ENCODE measurements around the gene HECW1.
"Not testable (repeated sequence)": the region's sequence is repeated elsewhere in the genome, so short reads cannot be mapped to it uniquely, and the experiment has no call there.

Gene HECW1

GRCh38 chr7:43311694-43312093 is 199.2 kb downstream of the HECW1 start:
- no peak for DNase-seq

- DNase-seq = no peak
Observed at GRCh38 chr7:43313628-43314378, 201.4 kb downstream of the HECW1 start.

GRCh38 chr7:43314379-43315158 is 202.1 kb downstream of the HECW1 start:
- DNase-seq = no peak

GRCh38 chr7:43317075-43317474 is 204.6 kb downstream of the HECW1 start:
- DNase-seq = no peak

GRCh38 chr7:43318188-43318770 is 205.8 kb downstream of the HECW1 start:
- DNase-seq = no peak

GRCh38 chr7:43325595-43325994 is 213.1 kb downstream of the HECW1 start:
- no peak for DNase-seq

GRCh38 chr7:43328336-43328735 is 215.9 kb downstream of the HECW1 start:
- DNase-seq = no peak

- DNase-seq = no peak
Observed at GRCh38 chr7:43328785-43329380, 216.4 kb downstream of the HECW1 start.

GRCh38 chr7:43332193-43332796 is 219.8 kb downstream of the HECW1 start:
- DNase-seq = no peak

- DNase-seq = no peak
Observed at GRCh38 chr7:43337191-43337590, 224.7 kb downstream of the HECW1 start.

- DNase-seq = no peak
Observed at GRCh38 chr7:43337811-43338210, 225.4 kb downstream of the HECW1 start.

- no peak for DNase-seq
Observed at GRCh38 chr7:43341132-43341531, 228.7 kb downstream of the HECW1 start.

- not testable (repeated sequence) for DNase-seq
Observed at GRCh38 chr7:43343417-43343816, 231.0 kb downstream of the HECW1 start.

- not testable (repeated sequence) for DNase-seq
Observed at GRCh38 chr7:43345696-43346095, 233.2 kb downstream of the HECW1 start.

- DNase-seq = no peak
Observed at GRCh38 chr7:43351683-43352082, 239.2 kb downstream of the HECW1 start.

GRCh38 chr7:43353902-43354301 is 241.5 kb downstream of the HECW1 start:
- no peak for DNase-seq

GRCh38 chr7:43362652-43363034 is 250.2 kb downstream of the HECW1 start:
- peak; percentile 14 for DNase-seq

GRCh38 chr7:43363035-43363791 is 250.8 kb downstream of the HECW1 start:
- DNase-seq = no peak

GRCh38 chr7:43364391-43364790 is 251.9 kb downstream of the HECW1 start:
- no peak for DNase-seq

GRCh38 chr7:43372676-43373355 is 260.4 kb downstream of the HECW1 start:
- no peak for DNase-seq

- DNase-seq = no peak
Observed at GRCh38 chr7:43377196-43377960, 264.9 kb downstream of the HECW1 start.
